HG03558 (cell line): ENCODE measurements around the gene CHSY1.

Experiments
- ATAC-seq: cut with Tn5 transposase; IDR thresholded peaks from one replicate; pipeline ENCODE4 v1.9.1; 2021; ENCODE audit warnings: moderate number of reproducible peaks; ENCODE audit not compliant: unreplicated experiment; ENCODE audit errors: extremely low read depth

Gene CHSY1

GRCh38 chr15:101213570-101213969 is 38.3 kb downstream of the CHSY1 start:
- ATAC-seq: no peak

- ATAC-seq: no peak
Measured at GRCh38 chr15:101213147-101213546, 38.7 kb downstream of the CHSY1 start.

- ATAC-seq: no peak
Measured at GRCh38 chr15:101211897-101212296, 40.0 kb downstream of the CHSY1 start.

GRCh38 chr15:101210466-101210865 is 41.4 kb downstream of the CHSY1 start:
- no peak for ATAC-seq

GRCh38 chr15:101210058-101210457 is 41.8 kb downstream of the CHSY1 start:
- ATAC-seq: no peak

GRCh38 chr15:101209285-101209845 is 42.5 kb downstream of the CHSY1 start:
- no peak for ATAC-seq

- no peak for ATAC-seq
Measured at GRCh38 chr15:101207867-101208288, 44.0 kb downstream of the CHSY1 start.

GRCh38 chr15:101206176-101206591 is 45.7 kb downstream of the CHSY1 start:
- ATAC-seq: no peak

GRCh38 chr15:101204739-101205535 is 46.9 kb downstream of the CHSY1 start:
- no peak for ATAC-seq

GRCh38 chr15:101203607-101204189 is 48.1 kb downstream of the CHSY1 start:
- no peak for ATAC-seq

- ATAC-seq: no peak
Measured at GRCh38 chr15:101203029-101203573, 48.7 kb downstream of the CHSY1 start.

- ATAC-seq: no peak
Measured at GRCh38 chr15:101201411-101202174, 50.3 kb downstream of the CHSY1 start.

- no peak for ATAC-seq
Measured at GRCh38 chr15:101200181-101200580, 51.7 kb downstream of the CHSY1 start.

GRCh38 chr15:101198800-101199199 is 53.0 kb downstream of the CHSY1 start:
- no peak for ATAC-seq

GRCh38 chr15:101198031-101198575 is 53.7 kb downstream of the CHSY1 start:
- no peak for ATAC-seq

- ATAC-seq: no peak
Measured at GRCh38 chr15:101194546-101195125, 57.2 kb downstream of the CHSY1 start.

- ATAC-seq: no peak
Measured at GRCh38 chr15:101193806-101194545, 57.9 kb downstream of the CHSY1 start.

- ATAC-seq: no peak
Measured at GRCh38 chr15:101193120-101193644, 58.7 kb downstream of the CHSY1 start.

GRCh38 chr15:101192081-101192480 is 59.8 kb downstream of the CHSY1 start:
- no peak for ATAC-seq
